Neural cell (in vitro differentiated cells): ENCODE measurements around the gene RCN1.

ENCODE experiments used
- CTCF ChIP-seq: fragments of 450-650 bp; IDR thresholded peaks from 2 replicates; pipeline ENCODE4 v1.5.1; 2014; ENCODE audit warnings: antibody characterized with exemption, mild to moderate bottlenecking, moderate library complexity; ENCODE audit not compliant: poor library complexity, severe bottlenecking
- EP300 ChIP-seq: fragments of 450-650 bp; conservative IDR thresholded peaks from 2 replicates; pipeline ENCODE4 v1.6.1; 2014; ENCODE audit warnings: antibody characterized with exemption, mild to moderate bottlenecking, moderate library complexity; ENCODE audit not compliant: poor library complexity, severe bottlenecking
- EZH2 ChIP-seq: fragments of 200-600, 300-800 bp; shearing (Covaris generic), sonication (generic); IDR thresholded peaks from 2 replicates; pipeline ENCODE4 v1.6.1; 2014; ENCODE audit warnings: antibody characterized with exemption, low read length, borderline replicate concordance, mild to moderate bottlenecking; ENCODE audit not compliant: insufficient read depth, poor library complexity, severe bottlenecking
- MXI1 ChIP-seq: fragments of 450-650 bp; conservative IDR thresholded peaks from 2 replicates; pipeline ENCODE4 v1.6.1; 2014; ENCODE audit warnings: antibody characterized with exemption, mild to moderate bottlenecking; ENCODE audit not compliant: poor library complexity, severe bottlenecking
- POLR2AphosphoS5 ChIP-seq: IDR thresholded peaks from 2 replicates; pipeline ENCODE4 v1.6.1; 2012
- RAD21 ChIP-seq: fragments of 450-650 bp; conservative IDR thresholded peaks from 2 replicates; pipeline ENCODE4 v1.6.1; 2014; ENCODE audit warnings: antibody characterized with exemption, mild to moderate bottlenecking, moderate library complexity

- TF ChIP-seq CTCF (no peak), EP300 (no peak), EZH2 (no peak), MXI1 (no peak), POLR2AphosphoS5 (no peak), RAD21 (no peak)
Observed at GRCh38 chr11:32152216-32152615, 61.3 kb downstream of the RCN1 start.
